Breast epithelium (tissue), 3 donors: ENCODE measurements around the gene KDM4B.

Source experiments
- POLR2A ChIP-seq: fragments of 450-650 bp; IDR thresholded peaks from one replicate; pipeline ENCODE4 v1.6.1; 2016; ENCODE audit warnings: antibody characterized with exemption, mild to moderate bottlenecking, moderate library complexity
- POLR2AphosphoS5 ChIP-seq, 3 donors: sonication (generic); formaldehyde crosslinking; IDR thresholded peaks; one replicate each; pipeline ENCODE4 v1.6.1; 2017; ENCODE audit warnings: antibody characterized with exemption in 3 of 3

- TF ChIP-seq POLR2AphosphoS5 (IDR thresholded peaks at IDR 0.05) (no peak), POLR2A (no peak)
Observed at GRCh38 chr19:5085566-5085965, 116.7 kb downstream of the KDM4B start.
